IPS-15b (cell line): ENCODE data around the gene NAALAD2.
"Not testable (repeated sequence)": the region's sequence is repeated elsewhere in the genome, so short reads cannot be mapped to it uniquely, and the experiment has no call there.

Experiments
- H3K27me3 ChIP-seq: one replicate; pipeline ENCODE4 v1.6.1; 2013; ENCODE audit warnings: low read length; ENCODE audit not compliant: control insufficient read depth, insufficient read depth
- H3K36me3 ChIP-seq: one replicate; pipeline ENCODE4 v1.6.1; 2013; ENCODE audit warnings: low read length; ENCODE audit not compliant: control insufficient read depth, insufficient read depth
- H3K4me1 ChIP-seq: one replicate; pipeline ENCODE4 v1.6.1; 2013; ENCODE audit warnings: mild to moderate bottlenecking, low read length; ENCODE audit not compliant: control insufficient read depth, insufficient read depth
- H3K4me3 ChIP-seq: one replicate; pipeline ENCODE4 v1.5.1; 2013; ENCODE audit warnings: low read depth, low read length
- H3K9ac ChIP-seq: one replicate; pipeline ENCODE4 v1.6.1; 2013; ENCODE audit warnings: low read depth, mild to moderate bottlenecking, low read length
- H3K9me3 ChIP-seq: one replicate; pipeline ENCODE4 v1.6.1; 2013; ENCODE audit warnings: mild to moderate bottlenecking, low read length; ENCODE audit not compliant: control insufficient read depth, insufficient read depth

The NAALAD2 gene

DNA sequence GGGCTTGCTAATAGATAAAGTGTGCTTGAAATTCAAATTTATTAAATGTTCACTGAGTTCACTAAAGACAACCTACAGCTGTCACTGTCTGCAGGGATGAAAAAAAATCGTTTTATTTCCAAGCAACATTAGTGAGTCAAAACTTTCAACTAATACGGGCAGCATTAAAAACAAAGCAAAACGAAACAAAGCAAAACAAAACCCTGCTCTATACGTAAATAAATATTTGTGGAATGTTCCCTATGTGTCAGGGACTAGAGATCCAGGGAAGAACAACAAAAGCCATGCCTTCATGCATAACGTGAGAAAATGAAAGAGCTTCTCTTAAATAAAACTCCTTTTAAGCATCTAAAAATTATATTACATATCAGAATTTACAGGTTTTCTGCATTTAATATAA lies 553 bp downstream of the NAALAD2 start:
- H3K9ac ChIP-seq, result peak overlapping the region; percentile 74
- H3K27me3 ChIP-seq, result no peaks in the 10 kb centered on the region
- peaks cover 14% of the 10 kb centered on the region for H3K4me1 ChIP-seq
- no peaks in the 10 kb centered on the region for H3K36me3 ChIP-seq
- H3K9me3 ChIP-seq, result no peaks in the 10 kb centered on the region
- peak overlapping the region; percentile 80 for H3K4me3 ChIP-seq

DNA sequence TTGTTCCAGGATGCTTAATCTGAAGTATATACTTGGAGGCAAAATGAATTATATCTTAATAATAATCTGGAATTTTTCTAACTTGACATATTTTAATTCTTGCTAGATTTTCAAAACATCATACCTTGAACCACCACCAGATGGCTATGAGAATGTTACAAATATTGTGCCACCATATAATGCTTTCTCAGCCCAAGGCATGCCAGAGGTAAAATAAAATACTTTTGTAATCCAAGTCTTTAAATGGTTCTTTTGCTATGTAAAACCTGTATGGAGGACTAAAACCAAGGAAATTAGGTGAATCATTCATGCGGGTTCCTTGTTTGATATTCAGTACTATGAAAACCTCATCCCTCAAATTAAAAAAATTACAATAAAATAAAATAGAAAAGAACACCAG lies 14.4 kb downstream of the NAALAD2 start:
- Histone ChIP-seq H3K9ac (no peak overlapping the region), H3K4me1 (no peaks in the 10 kb centered on the region), H3K4me3 (no peak overlapping the region), H3K9me3 (no peaks in the 10 kb centered on the region), H3K27me3 (no peaks in the 10 kb centered on the region), H3K36me3 (peaks cover 2% of the 10 kb centered on the region)

DNA sequence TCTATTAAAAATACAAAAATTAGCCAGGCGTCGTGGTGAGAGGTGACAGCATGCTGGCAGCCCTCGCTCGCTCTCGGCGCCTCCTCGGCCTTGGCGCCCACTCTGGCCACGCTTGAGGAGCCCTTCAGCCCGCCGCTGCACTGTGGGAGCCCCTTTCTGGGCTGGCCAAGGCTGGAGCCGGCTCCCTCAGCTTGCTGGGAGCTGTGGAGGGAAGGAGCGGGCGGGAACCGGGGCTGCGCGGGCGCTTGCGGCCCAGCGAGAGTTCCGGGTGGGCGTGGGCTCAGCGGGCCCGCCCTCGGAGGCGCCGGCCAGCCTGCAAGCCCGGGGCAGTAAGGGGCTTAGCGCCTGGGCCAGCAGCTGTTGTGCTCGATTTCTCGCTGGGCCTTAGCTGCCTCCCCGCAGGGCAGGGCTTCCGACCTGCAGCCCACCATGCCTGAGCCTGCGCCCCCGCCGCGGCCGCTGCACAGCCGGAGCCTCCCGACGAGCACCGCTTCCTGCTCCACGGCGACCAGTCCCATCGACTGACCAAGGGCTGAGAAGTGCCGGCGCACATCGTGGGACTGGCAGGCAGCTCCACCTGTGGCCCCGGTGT lies 32.6 kb downstream of the NAALAD2 start:
- H3K9ac ChIP-seq, H3K4me1 ChIP-seq, H3K27me3 ChIP-seq, H3K4me3 ChIP-seq, H3K36me3 ChIP-seq, H3K9me3 ChIP-seq: not testable (repeated sequence)

DNA sequence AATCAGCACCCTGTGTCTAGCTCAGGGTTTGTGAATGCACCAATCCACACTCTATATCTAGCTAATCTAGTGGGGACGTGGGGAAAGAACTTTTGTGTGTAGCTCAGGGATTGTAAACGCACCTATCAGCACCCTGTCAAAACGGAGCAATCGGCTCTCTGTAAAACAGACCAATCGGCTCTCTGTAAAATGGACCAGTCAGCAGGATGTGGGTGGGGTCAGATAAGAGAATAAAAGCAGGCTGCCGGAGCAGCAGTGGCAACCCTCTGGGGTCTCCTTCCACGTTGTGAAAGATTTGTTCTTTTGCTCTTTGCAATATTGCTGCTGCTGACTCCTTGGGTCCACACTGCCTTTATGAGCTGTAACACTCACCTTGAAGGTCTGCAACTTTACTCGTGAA lies 33.2 kb downstream of the NAALAD2 start:
- H3K4me3 ChIP-seq, H3K9me3 ChIP-seq, H3K9ac ChIP-seq, H3K27me3 ChIP-seq, H3K36me3 ChIP-seq, H3K4me1 ChIP-seq: not testable (repeated sequence)

DNA sequence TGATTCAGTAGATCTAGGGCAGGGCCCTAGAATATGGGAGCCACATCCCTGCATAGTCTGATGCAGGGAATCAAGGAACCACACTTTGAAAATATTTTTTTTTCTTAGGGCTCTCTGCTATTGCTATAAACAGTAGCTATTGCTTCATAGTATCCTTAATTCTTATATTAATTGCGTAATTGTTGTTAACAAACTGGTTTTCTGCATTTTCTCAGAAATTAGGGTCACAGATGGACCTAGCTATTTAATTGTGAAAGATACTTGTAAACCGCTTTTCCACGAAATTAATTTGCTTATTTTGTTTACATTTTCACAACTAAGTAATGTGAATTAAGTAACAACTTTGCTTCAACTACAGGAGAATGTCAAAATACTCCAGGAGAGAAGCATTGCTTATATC lies 34.1 kb downstream of the NAALAD2 start:
- Histone ChIP-seq H3K4me3 (no peak overlapping the region), H3K9me3 (no peaks in the 10 kb centered on the region), H3K4me1 (no peaks in the 10 kb centered on the region), H3K36me3 (peaks cover 2% of the 10 kb centered on the region), H3K27me3 (no peaks in the 10 kb centered on the region), H3K9ac (no peak overlapping the region)

DNA sequence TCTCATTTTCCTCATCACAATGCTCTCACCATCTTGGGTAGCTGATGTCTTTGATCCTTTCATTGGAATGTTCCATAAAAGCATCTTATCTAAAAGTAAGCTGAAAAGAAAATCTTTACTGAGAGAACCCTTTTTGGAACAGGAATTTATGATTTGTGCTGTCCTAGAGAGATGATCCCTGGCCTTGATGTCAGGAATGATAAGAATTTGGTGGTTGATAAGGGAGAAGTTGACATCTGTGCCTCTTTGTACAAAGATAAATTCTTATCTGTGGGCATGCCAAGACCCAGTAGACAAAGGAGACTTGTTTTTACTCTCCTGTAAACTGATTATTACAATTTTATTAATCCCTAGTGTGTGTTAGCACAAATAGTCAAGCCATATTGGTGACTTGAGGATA lies 36.9 kb downstream of the NAALAD2 start:
- H3K27me3 ChIP-seq, result no peaks in the 10 kb centered on the region
- no peak overlapping the region for H3K9ac ChIP-seq
- no peak overlapping the region for H3K4me3 ChIP-seq
- no peaks in the 10 kb centered on the region for H3K9me3 ChIP-seq
- H3K36me3 ChIP-seq, result peaks cover 2% of the 10 kb centered on the region
- H3K4me1 ChIP-seq, result no peaks in the 10 kb centered on the region

DNA sequence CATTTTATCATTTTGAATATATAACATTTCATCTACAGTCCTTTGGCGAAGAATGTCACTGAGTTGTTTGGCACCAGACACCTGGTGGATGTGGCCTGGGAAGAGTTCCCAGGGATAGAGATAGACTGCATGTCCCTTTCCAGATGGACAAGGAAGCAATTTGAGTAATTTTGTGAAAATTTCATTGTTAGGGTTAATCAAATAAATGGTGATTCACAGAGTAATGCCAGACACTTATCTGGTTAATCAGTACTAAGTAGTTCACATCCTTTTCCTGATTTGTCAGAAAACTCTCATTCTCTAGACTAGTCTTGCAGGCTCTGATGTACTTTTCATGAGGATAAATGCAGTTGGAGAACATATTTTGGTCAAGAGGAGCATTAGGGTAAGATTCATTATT lies 41.6 kb downstream of the NAALAD2 start:
- no peaks in the 10 kb centered on the region for H3K27me3 ChIP-seq
- H3K36me3 ChIP-seq, result no peaks in the 10 kb centered on the region
- H3K4me1 ChIP-seq, result no peaks in the 10 kb centered on the region
- no peaks in the 10 kb centered on the region for H3K9me3 ChIP-seq
- no peak overlapping the region for H3K4me3 ChIP-seq
- no peak overlapping the region for H3K9ac ChIP-seq

DNA sequence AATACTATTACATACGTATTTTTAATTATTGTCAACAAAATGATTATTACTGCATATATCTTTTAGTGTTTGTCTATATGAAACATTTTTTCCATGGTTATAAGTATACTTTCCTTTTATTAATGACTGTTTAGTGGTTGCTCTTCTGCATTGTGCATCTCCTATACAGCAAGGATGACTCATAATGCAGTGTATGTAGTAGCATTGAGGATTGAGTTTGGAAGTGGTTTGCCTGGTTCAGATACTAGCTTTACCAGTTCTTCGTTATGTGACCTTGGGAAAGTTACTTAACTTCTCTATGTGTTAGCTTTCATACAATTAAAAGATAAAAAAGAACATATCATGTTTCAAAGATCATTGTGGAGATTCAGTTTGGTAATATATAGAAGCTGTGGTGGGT lies 44.3 kb downstream of the NAALAD2 start:
- no peaks in the 10 kb centered on the region for H3K27me3 ChIP-seq
- H3K36me3 ChIP-seq, result no peaks in the 10 kb centered on the region
- H3K4me1 ChIP-seq, result no peaks in the 10 kb centered on the region
- H3K4me3 ChIP-seq, result no peak overlapping the region
- no peaks in the 10 kb centered on the region for H3K9me3 ChIP-seq
- H3K9ac ChIP-seq, result no peak overlapping the region

DNA sequence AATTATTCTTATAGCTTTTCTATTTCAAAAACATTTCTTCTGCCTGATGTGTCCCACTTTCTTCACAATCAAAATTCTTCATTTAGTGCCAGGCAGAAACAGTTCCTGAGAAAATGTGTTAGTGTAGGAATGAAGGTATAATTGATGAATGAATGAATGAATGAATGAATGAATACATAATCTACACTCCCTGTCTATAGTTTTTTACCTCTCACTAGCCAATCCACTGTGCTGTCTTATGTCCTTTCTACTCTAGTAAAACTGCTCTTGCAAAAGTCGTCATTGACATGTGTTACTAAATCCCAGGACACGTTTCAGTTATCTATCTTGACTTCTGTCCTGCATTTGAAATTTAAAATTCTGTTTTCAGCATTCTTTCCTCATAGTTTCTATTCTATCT lies 45.5 kb downstream of the NAALAD2 start:
- Histone ChIP-seq H3K4me3 (no peak overlapping the region), H3K9ac (no peak overlapping the region), H3K9me3 (no peaks in the 10 kb centered on the region), H3K4me1 (no peaks in the 10 kb centered on the region), H3K36me3 (no peaks in the 10 kb centered on the region), H3K27me3 (no peaks in the 10 kb centered on the region)

DNA sequence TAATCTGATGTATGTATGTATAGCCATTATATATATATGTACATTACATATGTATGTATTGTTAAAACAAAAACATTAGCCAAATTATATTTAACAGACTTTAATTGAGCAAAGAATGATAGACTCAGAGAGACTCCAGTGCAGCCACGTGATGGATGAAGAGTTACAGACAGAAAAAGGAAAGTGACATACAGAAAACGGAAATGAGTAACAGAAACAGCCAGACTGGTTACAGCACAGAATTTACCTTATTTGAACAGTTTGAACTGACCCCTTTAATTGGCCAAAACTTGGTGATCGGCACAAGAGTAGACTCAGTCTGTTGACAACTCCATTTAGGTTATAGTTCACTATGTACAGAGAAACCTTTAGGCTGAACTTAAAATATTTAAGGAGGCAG lies 53.4 kb downstream of the NAALAD2 start:
- peaks cover 5% of the 10 kb centered on the region for H3K4me1 ChIP-seq
- peaks cover 4% of the 10 kb centered on the region for H3K36me3 ChIP-seq
- H3K27me3 ChIP-seq, result no peaks in the 10 kb centered on the region
- no peak overlapping the region for H3K9ac ChIP-seq
- no peak overlapping the region for H3K4me3 ChIP-seq
- no peaks in the 10 kb centered on the region for H3K9me3 ChIP-seq

DNA sequence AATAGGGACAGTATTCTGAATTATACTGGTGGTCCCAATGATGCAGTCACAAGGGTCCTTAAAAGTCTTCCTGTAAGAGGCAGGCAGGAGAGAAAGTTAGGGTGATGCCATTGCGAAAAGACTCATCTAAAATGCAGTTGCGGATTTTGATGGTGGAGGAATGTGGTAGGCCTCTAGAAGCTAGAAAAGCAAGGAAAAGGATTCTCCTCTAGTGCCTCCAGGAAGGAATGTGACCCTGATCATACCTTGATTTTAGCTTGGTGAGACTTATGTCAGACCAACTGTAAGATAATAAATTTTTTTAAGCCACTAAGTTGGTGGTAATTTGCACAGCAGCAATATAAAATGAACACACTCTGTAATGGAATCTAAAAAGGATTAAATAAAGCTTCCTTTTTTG lies 54.5 kb downstream of the NAALAD2 start:
- no peak overlapping the region for H3K4me3 ChIP-seq

DNA sequence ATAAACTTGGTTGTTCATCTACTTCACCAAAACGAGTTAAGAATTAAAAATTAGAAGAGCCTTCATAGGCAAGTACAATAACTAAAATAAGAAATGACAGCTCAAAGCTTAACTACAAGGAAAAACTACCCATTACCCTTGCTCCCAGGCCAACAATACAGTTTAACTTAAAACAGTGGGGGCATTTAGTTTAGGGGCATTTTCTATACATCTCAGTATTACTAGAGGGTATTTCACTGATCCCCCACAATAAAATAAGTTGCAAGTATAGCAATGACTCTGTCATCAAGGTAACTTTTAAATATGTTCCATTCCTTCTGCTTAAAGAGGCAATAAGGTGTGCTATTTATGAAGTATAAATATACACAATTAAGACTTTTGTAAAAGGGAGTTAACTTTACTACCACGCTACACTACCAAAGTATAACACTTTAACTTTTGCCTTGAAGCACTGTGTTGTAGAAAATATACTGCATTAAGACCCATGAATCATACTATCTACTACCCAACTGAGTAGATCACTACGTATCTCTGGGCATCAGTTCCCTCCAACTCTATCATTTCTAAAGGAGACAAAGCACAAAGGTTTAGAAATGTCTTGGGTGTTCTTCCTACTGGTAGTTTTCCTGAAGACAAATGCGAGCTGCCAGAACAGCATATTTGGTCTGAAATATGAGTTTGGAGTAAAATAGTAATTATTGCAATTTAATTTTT lies 58.6 kb downstream of the NAALAD2 start:
- peaks cover 5% of the 10 kb centered on the region for H3K4me1 ChIP-seq
- no peaks in the 10 kb centered on the region for H3K27me3 ChIP-seq
- H3K9me3 ChIP-seq, result no peaks in the 10 kb centered on the region
- H3K4me3 ChIP-seq, result no peak overlapping the region
- no peaks in the 10 kb centered on the region for H3K36me3 ChIP-seq
- no peak overlapping the region for H3K9ac ChIP-seq

More for the DNA sequence above, 54.5 kb downstream of the NAALAD2 start:
- H3K36me3 ChIP-seq, result peaks cover 4% of the 10 kb centered on the region
- H3K9me3 ChIP-seq, result no peaks in the 10 kb centered on the region
- H3K4me1 ChIP-seq, result peaks cover 5% of the 10 kb centered on the region
- no peak overlapping the region for H3K9ac ChIP-seq
- no peaks in the 10 kb centered on the region for H3K27me3 ChIP-seq
